HEK293T (cell line): ENCODE results near the gene SHISAL1.

ENCODE experiments used
- CTCF ChIA-PET: fragments of 350-600 bp; formaldehyde crosslinking; extraction: SDS; loops from one replicate; lab custom pipeline; 2021; ENCODE audit warnings: antibody characterized with exemption, inconsistent platforms; lab: Yijun Ruan, JAX
- POLR2A ChIA-PET: fragments of 350-600 bp; formaldehyde crosslinking; extraction: SDS; loops from one replicate; lab custom pipeline; 2020; ENCODE audit warnings: antibody characterized with exemption, inconsistent platforms; lab: Yijun Ruan, JAX
- DNase-seq: peaks from one replicate; pipeline ENCODE4 v3.0.0; 2012; ENCODE audit warnings: mixed read lengths; ENCODE audit errors: extremely low spot score
- ARNT ChIP-seq: fragments of 450-650 bp; IDR thresholded peaks from 2 replicates; pipeline ENCODE4 v1.6.1; 2017; ENCODE audit warnings: mild to moderate bottlenecking
- BHLHE40 ChIP-seq: fragments of 450-650 bp; IDR thresholded peaks from 2 replicates; pipeline ENCODE4 v1.6.1; 2016; ENCODE audit warnings: mild to moderate bottlenecking, moderate library complexity, borderline replicate concordance
- CTBP1 ChIP-seq: fragments of 450-650 bp; IDR thresholded peaks from 2 replicates; pipeline ENCODE4 v1.6.1; 2016; ENCODE audit warnings: borderline replicate concordance
- ELF4 ChIP-seq: fragments of 450-650 bp; IDR thresholded peaks from 2 replicates; pipeline ENCODE4 v1.6.1; 2017; ENCODE audit warnings: antibody characterized with exemption
- FOXA1 ChIP-seq: fragments of 450-650 bp; IDR thresholded peaks from 2 replicates; pipeline ENCODE4 v1.6.1; 2016; ENCODE audit warnings: mild to moderate bottlenecking
- FOXK2 ChIP-seq: fragments of 450-650 bp; IDR thresholded peaks from 2 replicates; pipeline ENCODE4 v1.6.1; 2016; ENCODE audit warnings: mild to moderate bottlenecking
- FOXM1 ChIP-seq: fragments of 450-650 bp; IDR thresholded peaks from 2 replicates; pipeline ENCODE4 v1.6.1; 2017; ENCODE audit warnings: mild to moderate bottlenecking, borderline replicate concordance
- HDGF ChIP-seq: fragments of 450-650 bp; IDR thresholded peaks from 2 replicates; pipeline ENCODE4 v1.6.1; 2017; ENCODE audit warnings: antibody characterized with exemption, borderline replicate concordance
- L3MBTL2 ChIP-seq: fragments of 450-650 bp; conservative IDR thresholded peaks from 2 replicates; pipeline ENCODE4 v1.6.1; 2016; ENCODE audit warnings: mild to moderate bottlenecking
- LEF1 ChIP-seq: fragments of 450-650 bp; IDR thresholded peaks from 2 replicates; pipeline ENCODE4 v1.6.1; 2017; ENCODE audit warnings: mild to moderate bottlenecking, borderline replicate concordance
- NFRKB ChIP-seq: fragments of 450-650 bp; IDR thresholded peaks from 2 replicates; pipeline ENCODE4 v1.6.1; 2016; ENCODE audit warnings: mild to moderate bottlenecking, moderate library complexity
- SP1 ChIP-seq: fragments of 450-650 bp; IDR thresholded peaks from 2 replicates; pipeline ENCODE4 v1.6.1; 2017
- SUZ12 ChIP-seq: fragments of 450-650 bp; IDR thresholded peaks from 2 replicates; pipeline ENCODE4 v1.6.1; 2016; ENCODE audit warnings: mild to moderate bottlenecking
- TARDBP ChIP-seq: fragments of 450-650 bp; IDR thresholded peaks from 2 replicates; pipeline ENCODE4 v1.6.1; 2016
- ZNF384 ChIP-seq: fragments of 450-650 bp; IDR thresholded peaks from 2 replicates; pipeline ENCODE4 v1.6.1; 2016
- TF ChIP-seq, protein P1 (sequence below): fragments of 450-650 bp; IDR thresholded peaks from 2 replicates; pipeline ENCODE4 v1.6.1; 2016

The SHISAL1 gene

DNA sequence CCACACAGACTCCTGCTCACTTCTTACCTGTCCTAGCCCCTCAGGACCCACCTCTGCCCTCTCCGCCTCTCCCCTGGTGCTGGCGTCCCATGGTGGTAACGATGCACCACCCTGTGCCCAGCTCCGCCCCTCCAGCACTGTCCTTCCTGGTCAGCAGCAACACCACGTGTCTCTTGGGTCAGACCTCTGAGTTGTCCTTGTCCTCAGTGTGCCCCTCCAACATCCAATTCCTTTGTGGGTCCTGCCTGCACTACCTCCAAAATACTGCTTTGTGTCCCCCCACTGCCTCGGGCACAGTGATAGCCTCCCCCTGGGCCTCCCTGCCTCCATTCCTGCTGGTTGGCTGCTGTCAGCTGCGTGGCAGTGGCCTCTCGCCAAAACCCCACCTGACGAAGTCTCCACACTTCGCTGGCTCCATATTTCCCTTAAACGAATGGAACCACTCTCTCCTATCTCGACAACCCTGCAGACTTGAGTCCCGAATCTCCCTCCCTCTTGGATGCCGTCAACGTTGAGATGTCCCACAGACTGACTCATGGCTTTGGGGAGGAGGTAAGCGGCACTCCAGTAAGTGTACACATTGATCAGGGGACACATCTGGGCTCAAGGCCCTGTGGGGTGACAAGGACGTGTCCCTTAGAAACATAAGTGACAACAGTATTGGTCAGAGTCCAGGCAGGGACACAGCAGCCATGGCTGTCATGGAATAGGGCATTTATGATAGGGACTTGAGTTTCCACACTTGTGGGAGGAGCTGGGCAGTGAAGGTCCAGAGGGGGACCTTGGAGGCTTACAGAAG is 42.8 kb downstream of the SHISAL1 start:
- ChIA-PET CTCF (no interaction called here), POLR2A (no interaction called here)
- TF ChIP-seq SUZ12 (no peak), ZNF384 (no peak), HDGF (no peak), LEF1 (no peak), FOXA1 (no peak), NFRKB (no peak), ELF4 (no peak), SP1 (no peak), CTBP1 (no peak), ARNT (no peak), TARDBP (no peak), BHLHE40 (no peak), FOXK2 (no peak), L3MBTL2 (no peak), FOXM1 (no peak)
- TF ChIP-seq, protein P1, sequence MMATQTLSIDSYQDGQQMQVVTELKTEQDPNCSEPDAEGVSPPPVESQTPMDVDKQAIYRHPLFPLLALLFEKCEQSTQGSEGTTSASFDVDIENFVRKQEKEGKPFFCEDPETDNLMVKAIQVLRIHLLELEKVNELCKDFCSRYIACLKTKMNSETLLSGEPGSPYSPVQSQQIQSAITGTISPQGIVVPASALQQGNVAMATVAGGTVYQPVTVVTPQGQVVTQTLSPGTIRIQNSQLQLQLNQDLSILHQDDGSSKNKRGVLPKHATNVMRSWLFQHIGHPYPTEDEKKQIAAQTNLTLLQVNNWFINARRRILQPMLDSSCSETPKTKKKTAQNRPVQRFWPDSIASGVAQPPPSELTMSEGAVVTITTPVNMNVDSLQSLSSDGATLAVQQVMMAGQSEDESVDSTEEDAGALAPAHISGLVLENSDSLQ: no peak
- no peak for DNase-seq

GRCh38 chr22:44269117-44269498 is 43.6 kb downstream of the SHISAL1 start:
- TF ChIP-seq ARNT (no peak), FOXA1 (no peak), NFRKB (no peak), FOXM1 (no peak), BHLHE40 (no peak)
- TF ChIP-seq, protein P1: no peak
- POLR2A ChIA-PET: no interaction called here
- no peak for DNase-seq
- CTCF ChIA-PET: no interaction called here

GRCh38 chr22:44268431-44269116 is 44.2 kb downstream of the SHISAL1 start:
- TF ChIP-seq BHLHE40: no peak
- no peak for TF ChIP-seq LEF1
- TF ChIP-seq FOXA1: no peak
- no peak for TF ChIP-seq SP1
- no peak for TF ChIP-seq HDGF
- no peak for TF ChIP-seq ELF4
- TF ChIP-seq TARDBP: no peak
- TF ChIP-seq, protein P1: no peak
- no peak for TF ChIP-seq NFRKB
- TF ChIP-seq FOXK2: no peak
- no peak for TF ChIP-seq CTBP1
- no peak for TF ChIP-seq ARNT
- TF ChIP-seq L3MBTL2: no peak
- no peak for TF ChIP-seq SUZ12
- no peak for TF ChIP-seq ZNF384
- no peak for TF ChIP-seq FOXM1
- ChIA-PET POLR2A (no interaction called here), CTCF (no interaction called here)
- no peak for DNase-seq

GRCh38 chr22:44267856-44268255 is 44.9 kb downstream of the SHISAL1 start:
- TF ChIP-seq NFRKB (no peak), HDGF (no peak)
- CTCF ChIA-PET: no interaction called here
- DNase-seq: no peak
- POLR2A ChIA-PET: no interaction called here

GRCh38 chr22:44266796-44267760 is 45.7 kb downstream of the SHISAL1 start:
- ChIA-PET CTCF (no interaction called here), POLR2A (no interaction called here)
- DNase-seq: no peak
- TF ChIP-seq ELF4 (no peak), FOXA1 (no peak), CTBP1 (no peak), ZNF384 (no peak), NFRKB (no peak), LEF1 (no peak), L3MBTL2 (no peak), HDGF (no peak), SP1 (no peak), SUZ12 (no peak), BHLHE40 (no peak), ARNT (no peak), FOXM1 (no peak), TARDBP (no peak), FOXK2 (no peak)
- TF ChIP-seq, protein P1: no peak
